ENCODE results near the gene KCTD17.

The KCTD17 gene

DNA sequence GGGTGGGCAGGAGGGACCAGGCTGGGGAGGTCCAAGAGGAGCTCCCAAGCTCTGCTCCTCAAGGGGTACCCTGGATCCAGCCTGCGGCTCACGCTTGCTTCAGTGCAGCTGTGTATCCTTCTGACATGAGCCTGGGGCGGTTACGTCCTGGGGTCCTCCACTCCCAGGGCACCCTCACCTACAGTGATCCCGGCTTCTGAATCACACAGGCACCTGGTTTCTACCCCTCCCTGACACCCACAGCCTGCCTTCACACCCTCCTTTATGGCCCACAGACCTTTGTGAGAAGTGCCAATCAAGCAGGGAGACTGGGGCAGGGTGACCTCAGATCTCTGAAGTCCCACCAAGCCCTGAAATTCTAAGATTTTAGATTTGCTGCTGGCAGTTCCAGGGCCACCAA is 30.5 kb upstream of the KCTD17 start:
- Histone ChIP-seq H3K27ac (ENCODE audit: low read depth, low read length) (no peak overlapping the region), H3K4me3 (ENCODE audit: low read depth, low read length) (no peak overlapping the region), H3K79me2 (ENCODE audit: control insufficient read depth, insufficient read depth, low read length, unreplicated experiment) (peaks cover 6% of the 10 kb centered on the region), H3K4me1 (ENCODE audit: control insufficient read depth, insufficient read depth, low read length, unreplicated experiment) (no peaks in the 10 kb centered on the region), H2AFZ (ENCODE audit: low read length, unreplicated experiment) (no peak overlapping the region), H3K36me3 (ENCODE audit: insufficient read depth, low read length) (no peaks in the 10 kb centered on the region), H3K27me3 (ENCODE audit: insufficient read depth, low read length) (no peaks in the 10 kb centered on the region)

GRCh38 chr22:37021710-37022482 is 29.6 kb upstream of the KCTD17 start:
- H3K4me1 ChIP-seq (ENCODE audit: control insufficient read depth, insufficient read depth, low read length, unreplicated experiment) = no peaks in the 10 kb centered on the region
- H2AFZ ChIP-seq (ENCODE audit: low read length, unreplicated experiment) = no peak overlapping the region
- no peak overlapping the region for H3K27ac ChIP-seq (ENCODE audit: low read depth, low read length)
- H3K79me2 ChIP-seq (ENCODE audit: control insufficient read depth, insufficient read depth, low read length, unreplicated experiment) = peaks cover 6% of the 10 kb centered on the region
- H3K36me3 ChIP-seq (ENCODE audit: insufficient read depth, low read length) = no peaks in the 10 kb centered on the region
- H3K4me3 ChIP-seq (ENCODE audit: low read depth, low read length) = no peak overlapping the region
- H3K27me3 ChIP-seq (ENCODE audit: insufficient read depth, low read length) = no peaks in the 10 kb centered on the region

GRCh38 chr22:37022483-37023337 is 28.8 kb upstream of the KCTD17 start:
- H3K27me3 ChIP-seq (ENCODE audit: insufficient read depth, low read length) = no peaks in the 10 kb centered on the region
- no peak overlapping the region for H3K27ac ChIP-seq (ENCODE audit: low read depth, low read length)
- H3K4me1 ChIP-seq (ENCODE audit: control insufficient read depth, insufficient read depth, low read length, unreplicated experiment) = no peaks in the 10 kb centered on the region
- H2AFZ ChIP-seq (ENCODE audit: low read length, unreplicated experiment) = no peak overlapping the region
- H3K79me2 ChIP-seq (ENCODE audit: control insufficient read depth, insufficient read depth, low read length, unreplicated experiment) = peaks cover 6% of the 10 kb centered on the region
- H3K36me3 ChIP-seq (ENCODE audit: insufficient read depth, low read length) = no peaks in the 10 kb centered on the region
- H3K4me3 ChIP-seq (ENCODE audit: low read depth, low read length) = no peak overlapping the region

- Histone ChIP-seq H3K27ac (ENCODE audit: low read depth, low read length) (no peak overlapping the region), H3K79me2 (ENCODE audit: control insufficient read depth, insufficient read depth, low read length, unreplicated experiment) (peaks cover 3% of the 10 kb centered on the region), H2AFZ (ENCODE audit: low read length, unreplicated experiment) (no peak overlapping the region)
Measured at GRCh38 chr22:37023743-37024338, 27.7 kb upstream of the KCTD17 start.

DNA sequence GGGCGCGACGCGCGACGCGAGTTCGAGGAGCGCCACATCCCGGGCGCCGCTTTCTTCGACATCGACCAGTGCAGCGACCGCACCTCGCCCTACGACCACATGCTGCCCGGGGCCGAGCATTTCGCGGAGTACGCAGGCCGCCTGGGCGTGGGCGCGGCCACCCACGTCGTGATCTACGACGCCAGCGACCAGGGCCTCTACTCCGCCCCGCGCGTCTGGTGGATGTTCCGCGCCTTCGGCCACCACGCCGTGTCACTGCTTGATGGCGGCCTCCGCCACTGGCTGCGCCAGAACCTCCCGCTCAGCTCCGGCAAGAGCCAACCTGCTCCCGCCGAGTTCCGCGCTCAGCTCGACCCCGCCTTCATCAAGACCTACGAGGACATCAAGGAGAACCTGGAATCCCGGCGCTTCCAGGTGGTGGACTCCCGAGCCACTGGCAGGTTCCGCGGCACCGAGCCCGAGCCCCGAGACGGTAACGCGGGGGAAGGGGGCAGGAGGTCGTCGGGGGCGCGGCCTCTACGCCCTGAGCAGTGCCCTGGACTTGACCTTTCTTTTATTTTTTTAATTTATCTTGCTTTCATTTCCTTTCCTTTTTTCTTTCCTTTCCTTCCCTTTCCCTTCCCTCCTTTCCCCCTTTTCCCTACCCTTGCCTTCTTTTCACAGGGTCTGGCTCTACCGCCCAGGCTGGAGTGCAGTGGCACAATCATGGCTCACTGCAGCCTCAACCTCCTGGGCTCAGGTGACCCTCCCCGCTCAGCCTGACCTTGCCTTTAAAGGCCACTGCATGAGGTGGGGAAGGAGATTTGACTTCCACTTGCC is 27.0 kb upstream of the KCTD17 start:
- Histone ChIP-seq H3K4me3 (ENCODE audit: low read depth, low read length) (no peak overlapping the region), H3K27me3 (ENCODE audit: insufficient read depth, low read length) (no peaks in the 10 kb centered on the region), H3K36me3 (ENCODE audit: insufficient read depth, low read length) (no peaks in the 10 kb centered on the region), H2AFZ (ENCODE audit: low read length, unreplicated experiment) (no peak overlapping the region), H3K79me2 (ENCODE audit: control insufficient read depth, insufficient read depth, low read length, unreplicated experiment) (peaks cover 3% of the 10 kb centered on the region), H3K4me1 (ENCODE audit: control insufficient read depth, insufficient read depth, low read length, unreplicated experiment) (no peaks in the 10 kb centered on the region), H3K27ac (ENCODE audit: low read depth, low read length) (no peak overlapping the region)

More at GRCh38 chr22:37023743-37024338, 27.7 kb upstream of the KCTD17 start:
- H3K27me3 ChIP-seq (ENCODE audit: insufficient read depth, low read length) = no peaks in the 10 kb centered on the region
- no peaks in the 10 kb centered on the region for H3K4me1 ChIP-seq (ENCODE audit: control insufficient read depth, insufficient read depth, low read length, unreplicated experiment)
- no peaks in the 10 kb centered on the region for H3K36me3 ChIP-seq (ENCODE audit: insufficient read depth, low read length)
- no peak overlapping the region for H3K4me3 ChIP-seq (ENCODE audit: low read depth, low read length)

DNA sequence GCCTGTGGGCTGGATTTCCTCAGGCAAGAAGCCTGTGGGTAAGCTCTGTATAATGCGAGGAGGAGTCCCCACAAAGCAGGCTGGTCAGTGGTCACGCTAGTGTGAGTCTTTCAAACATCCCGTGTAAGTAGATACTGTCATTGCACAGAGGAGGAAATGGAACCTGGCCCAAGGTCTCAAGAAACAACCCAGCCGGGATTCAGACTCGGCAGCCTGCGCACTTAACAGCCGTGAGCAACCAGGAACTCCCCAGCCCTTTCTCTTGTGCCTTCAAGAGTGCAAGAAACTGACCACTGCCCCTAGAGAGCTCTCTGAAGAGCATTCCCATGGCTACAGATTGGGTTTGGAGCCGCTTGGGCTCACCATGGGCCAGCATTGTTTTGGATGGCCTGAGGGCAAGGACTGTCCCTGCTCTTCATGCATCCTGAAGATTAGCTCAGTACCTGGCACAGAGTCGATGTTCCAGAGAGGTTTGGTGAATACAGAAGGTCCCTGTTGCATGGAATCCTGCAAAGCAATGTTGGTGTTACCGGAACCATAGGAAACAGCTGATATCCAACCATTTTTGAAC is 26.0 kb upstream of the KCTD17 start:
- no peak overlapping the region for H3K27ac ChIP-seq (ENCODE audit: low read depth, low read length)
- no peaks in the 10 kb centered on the region for H3K36me3 ChIP-seq (ENCODE audit: insufficient read depth, low read length)
- H3K79me2 ChIP-seq (ENCODE audit: control insufficient read depth, insufficient read depth, low read length, unreplicated experiment) = no peaks in the 10 kb centered on the region
- H3K4me1 ChIP-seq (ENCODE audit: control insufficient read depth, insufficient read depth, low read length, unreplicated experiment) = no peaks in the 10 kb centered on the region
- H3K4me3 ChIP-seq (ENCODE audit: low read depth, low read length) = no peak overlapping the region
- no peaks in the 10 kb centered on the region for H3K27me3 ChIP-seq (ENCODE audit: insufficient read depth, low read length)
- H2AFZ ChIP-seq (ENCODE audit: low read length, unreplicated experiment) = no peak overlapping the region

DNA sequence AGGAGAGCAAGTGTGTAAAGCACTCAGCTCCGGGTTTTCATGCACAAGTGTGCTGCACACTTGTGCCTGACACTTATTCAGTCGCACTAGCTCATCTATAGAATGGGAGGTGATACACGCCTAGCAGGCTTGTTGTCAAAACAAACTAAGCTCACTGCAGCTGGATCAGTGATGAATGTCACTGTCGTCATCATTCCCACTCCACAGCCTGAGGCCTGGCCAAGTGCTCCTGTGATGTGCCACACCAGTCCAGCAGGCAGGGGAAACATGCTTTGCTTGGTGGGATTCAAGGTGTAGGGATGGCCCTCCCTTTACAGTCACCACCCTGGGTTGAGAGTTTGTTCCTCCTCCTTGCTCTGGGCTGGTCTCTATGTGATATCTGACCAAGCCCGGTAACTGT is 25.2 kb upstream of the KCTD17 start:
- H3K36me3 ChIP-seq (ENCODE audit: insufficient read depth, low read length) = no peaks in the 10 kb centered on the region
- no peaks in the 10 kb centered on the region for H3K79me2 ChIP-seq (ENCODE audit: control insufficient read depth, insufficient read depth, low read length, unreplicated experiment)
- no peaks in the 10 kb centered on the region for H3K27me3 ChIP-seq (ENCODE audit: insufficient read depth, low read length)
- no peaks in the 10 kb centered on the region for H3K4me1 ChIP-seq (ENCODE audit: control insufficient read depth, insufficient read depth, low read length, unreplicated experiment)
- no peak overlapping the region for H3K4me3 ChIP-seq (ENCODE audit: low read depth, low read length)
- H2AFZ ChIP-seq (ENCODE audit: low read length, unreplicated experiment) = no peak overlapping the region
- no peak overlapping the region for H3K27ac ChIP-seq (ENCODE audit: low read depth, low read length)

DNA sequence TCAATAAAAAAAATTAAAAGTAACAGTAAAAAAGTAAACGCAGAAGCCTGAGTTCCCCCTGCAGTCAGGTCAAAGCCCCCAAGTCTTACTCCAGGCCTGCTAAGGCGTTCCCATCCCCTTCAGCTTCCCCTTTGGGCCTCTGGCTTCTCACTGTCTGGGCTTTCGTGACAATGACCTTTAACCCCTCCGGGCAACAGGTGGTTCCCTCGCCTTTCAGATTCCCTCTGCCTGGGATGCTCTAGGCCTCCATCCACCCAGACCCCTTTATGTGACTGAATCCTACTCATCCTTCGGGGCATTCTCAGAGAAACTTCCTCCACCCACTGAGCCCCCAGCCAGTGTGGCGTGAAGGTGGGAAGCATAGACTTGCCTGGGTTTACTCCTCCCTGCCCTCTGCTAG is 24.0 kb upstream of the KCTD17 start:
- Histone ChIP-seq H3K79me2 (ENCODE audit: control insufficient read depth, insufficient read depth, low read length, unreplicated experiment) (no peaks in the 10 kb centered on the region), H3K27me3 (ENCODE audit: insufficient read depth, low read length) (no peaks in the 10 kb centered on the region), H3K36me3 (ENCODE audit: insufficient read depth, low read length) (no peaks in the 10 kb centered on the region), H2AFZ (ENCODE audit: low read length, unreplicated experiment) (no peak overlapping the region), H3K4me3 (ENCODE audit: low read depth, low read length) (no peak overlapping the region), H3K4me1 (ENCODE audit: control insufficient read depth, insufficient read depth, low read length, unreplicated experiment) (no peaks in the 10 kb centered on the region), H3K27ac (ENCODE audit: low read depth, low read length) (no peak overlapping the region)

DNA sequence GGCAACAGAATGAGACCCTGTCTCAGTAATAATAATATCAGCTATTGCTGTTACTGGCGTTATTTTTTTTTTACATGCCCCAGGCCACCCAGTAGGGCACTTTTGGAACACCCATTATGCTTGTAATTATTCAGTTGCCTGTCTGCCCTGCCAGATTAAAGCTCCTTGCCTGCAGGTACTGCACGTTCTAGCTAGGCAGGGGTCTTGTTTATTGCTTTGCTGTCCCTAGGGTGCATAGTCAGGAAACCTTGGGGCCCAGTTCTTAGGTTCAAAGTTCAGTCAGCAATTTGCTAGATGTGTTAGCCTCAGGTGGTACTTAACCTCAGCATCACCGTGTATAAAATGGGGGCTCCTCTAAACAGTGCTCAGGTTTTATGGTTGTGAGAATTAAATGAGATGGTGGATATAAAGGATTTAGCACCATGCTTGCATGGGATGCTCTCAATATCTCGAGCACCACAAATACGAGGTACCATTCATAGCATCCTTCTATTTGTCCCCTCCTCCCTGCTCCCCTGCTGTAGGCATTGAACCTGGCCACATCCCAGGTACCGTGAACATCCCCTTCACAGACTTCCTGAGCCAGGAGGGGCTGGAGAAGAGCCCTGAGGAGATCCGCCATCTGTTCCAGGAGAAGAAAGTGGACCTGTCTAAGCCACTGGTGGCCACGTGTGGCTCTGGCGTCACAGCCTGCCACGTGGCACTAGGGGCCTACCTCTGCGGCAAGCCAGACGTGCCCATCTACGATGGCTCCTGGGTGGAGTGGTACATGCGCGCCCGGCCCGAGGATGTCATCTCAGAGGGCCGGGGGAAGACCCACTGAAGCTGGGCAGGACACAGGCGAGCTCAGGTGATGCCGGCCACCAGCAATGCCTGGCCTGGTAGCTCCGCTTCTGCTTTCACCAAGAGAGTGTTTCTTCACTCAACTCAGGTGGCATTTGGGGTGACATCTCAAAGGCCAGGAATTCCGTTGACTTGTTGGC is 22.6 kb upstream of the KCTD17 start:
- H2AFZ ChIP-seq (ENCODE audit: low read length, unreplicated experiment) = no peak overlapping the region
- no peaks in the 10 kb centered on the region for H3K4me1 ChIP-seq (ENCODE audit: control insufficient read depth, insufficient read depth, low read length, unreplicated experiment)
- H3K27ac ChIP-seq (ENCODE audit: low read depth, low read length) = no peak overlapping the region
- no peaks in the 10 kb centered on the region for H3K36me3 ChIP-seq (ENCODE audit: insufficient read depth, low read length)
- no peaks in the 10 kb centered on the region for H3K79me2 ChIP-seq (ENCODE audit: control insufficient read depth, insufficient read depth, low read length, unreplicated experiment)
- H3K27me3 ChIP-seq (ENCODE audit: insufficient read depth, low read length) = no peaks in the 10 kb centered on the region
- H3K4me3 ChIP-seq (ENCODE audit: low read depth, low read length) = no peak overlapping the region

All from ACC112 (cell line).